NCI-H2227 treated with DMSO at 0.1 percent for 48 hours (cell line): ENCODE data around the gene WWC1.
"Not testable (repeated sequence)": the region's sequence is repeated elsewhere in the genome, so short reads cannot be mapped to it uniquely, and the experiment has no call there.

Experiments
- DNase-seq: peaks from one replicate; lab custom pipeline; 2025; lab: John Stamatoyannopoulos, UW

Gene WWC1

GRCh38 chr5:168334695-168335094, 43.2 kb downstream of the WWC1 start:
- DNase-seq: peak; percentile 51

- DNase-seq: no peak
Measured at GRCh38 chr5:168337361-168337760, 45.9 kb downstream of the WWC1 start.

GRCh38 chr5:168339109-168339771, 47.8 kb downstream of the WWC1 start:
- DNase-seq: no peak

GRCh38 chr5:168339772-168340140, 48.3 kb downstream of the WWC1 start:
- DNase-seq: not testable (repeated sequence)

- DNase-seq: no peak
Measured at GRCh38 chr5:168340487-168340886, 49.0 kb downstream of the WWC1 start.

GRCh38 chr5:168341178-168341577, 49.7 kb downstream of the WWC1 start:
- no peak for DNase-seq

- no peak for DNase-seq
Measured at GRCh38 chr5:168342151-168342825, 50.8 kb downstream of the WWC1 start.

GRCh38 chr5:168342985-168343384, 51.5 kb downstream of the WWC1 start:
- DNase-seq: no peak

GRCh38 chr5:168346417-168346816, 55.0 kb downstream of the WWC1 start:
- DNase-seq: no peak

GRCh38 chr5:168347368-168348083, 56.1 kb downstream of the WWC1 start:
- no peak for DNase-seq

GRCh38 chr5:168348084-168348414, 56.6 kb downstream of the WWC1 start:
- DNase-seq: no peak

- DNase-seq: no peak
Measured at GRCh38 chr5:168350315-168350714, 58.9 kb downstream of the WWC1 start.

GRCh38 chr5:168353216-168353957, 61.9 kb downstream of the WWC1 start:
- DNase-seq: no peak

GRCh38 chr5:168354397-168354796, 63.0 kb downstream of the WWC1 start:
- DNase-seq: no peak

- no peak for DNase-seq
Measured at GRCh38 chr5:168356171-168356570, 64.7 kb downstream of the WWC1 start.

- DNase-seq: no peak
Measured at GRCh38 chr5:168356592-168356991, 65.1 kb downstream of the WWC1 start.

- no peak for DNase-seq
Measured at GRCh38 chr5:168357876-168358275, 66.4 kb downstream of the WWC1 start.

- no peak for DNase-seq
Measured at GRCh38 chr5:168359820-168360460, 68.5 kb downstream of the WWC1 start.

GRCh38 chr5:168360521-168361285, 69.3 kb downstream of the WWC1 start:
- no peak for DNase-seq

- DNase-seq: no peak
Measured at GRCh38 chr5:168362097-168362885, 70.8 kb downstream of the WWC1 start.
